Thyroid gland (tissue), 4 donors: ENCODE measurements around the gene MYBBP1A. TPM values are rescaled to one million over a fixed set of nuclear protein-coding genes. Genes with fewer than 3 reads are reported as not detected.
A peak's percentile ranks its signal among the peaks of the same experiment; 100 is the strongest.

Experiments
- DNase-seq, 2 donors: peaks; one replicate each; pipeline ENCODE4 v3.0.0-alpha.2; 2019
- H3K27ac ChIP-seq, 3 donors: fragments of 200-600 bp; sonication (generic); 1 replicate in 2 of 3; 2 replicates in 1 of 3; pipeline ENCODE4 v1.5.1; 2016 to 2019; ENCODE audit warnings: mild to moderate bottlenecking in 1 of 3, moderate library complexity in 1 of 3
- H3K27me3 ChIP-seq: fragments of 200-600 bp; sonication (generic); one replicate; pipeline ENCODE4 v1.5.1; 2019
- H3K36me3 ChIP-seq, 2 donors: fragments of 200-600 bp; sonication (generic); one replicate each; pipeline ENCODE4 v1.5.1; 2016 to 2019
- H3K4me1 ChIP-seq, 2 donors: fragments of 200-600 bp; sonication (generic); one replicate each; pipeline ENCODE4 v1.5.1; 2017 to 2019
- H3K4me3 ChIP-seq, 3 donors: fragments of 200-600 bp; sonication (generic); replicated peaks in 1 of 3; 1 replicate in 2 of 3; 2 replicates in 1 of 3; pipeline ENCODE4 v1.5.1; 2016; ENCODE audit warnings: mild to moderate bottlenecking in 1 of 3
- H3K9me3 ChIP-seq: fragments of 200-600 bp; sonication (generic); one replicate; pipeline ENCODE4 v1.5.1; 2017
- POLR2A ChIP-seq, 2 donors: fragments of 450-650 bp; IDR thresholded peaks; one replicate each; pipeline ENCODE4 v1.6.1; 2017; ENCODE audit warnings: antibody characterized with exemption in 2 of 2, mild to moderate bottlenecking in 2 of 2, moderate library complexity in 1 of 2
- WGBS, 2 donors: methylation state at CpG; one replicate each; pipeline ENCODE4 v1.1.5; 2017; 5-methylcytosine and 5-hydroxymethylcytosine counted together
- intact Hi-C: fragments of 100-400 bp; cut with DNase I; formaldehyde crosslinking; loops from one replicate; pipeline ENCODE4 v1.15.1; 2023
- total RNA-seq, 4 donors: library from RNA; depleted of rRNA; stranded (reverse); fragments of >200 nt; gene quantifications; one replicate each; pipeline ENCODE4 v1.2.3, GENCODE V29; 2016
- TF ChIP-seq, protein P1 (sequence below), 6 experiments: fragments of 200-600 bp in 3 of 6; fragments of 450-650 bp in 3 of 6; sonication (generic) in 3 of 6; IDR thresholded peaks; one replicate each; pipeline ENCODE4 v1.5.1; 2016 to 2019; ENCODE audit warnings: antibody characterized with exemption in 6 of 6, mild to moderate bottlenecking in 2 of 6, inconsistent platforms in 1 of 6, moderate library complexity in 1 of 6

MYBBP1A gene
- total RNA-seq, 4 donors from 2014 or later: 23.5 to 50.2 (median 37.6) TPM

DNA sequence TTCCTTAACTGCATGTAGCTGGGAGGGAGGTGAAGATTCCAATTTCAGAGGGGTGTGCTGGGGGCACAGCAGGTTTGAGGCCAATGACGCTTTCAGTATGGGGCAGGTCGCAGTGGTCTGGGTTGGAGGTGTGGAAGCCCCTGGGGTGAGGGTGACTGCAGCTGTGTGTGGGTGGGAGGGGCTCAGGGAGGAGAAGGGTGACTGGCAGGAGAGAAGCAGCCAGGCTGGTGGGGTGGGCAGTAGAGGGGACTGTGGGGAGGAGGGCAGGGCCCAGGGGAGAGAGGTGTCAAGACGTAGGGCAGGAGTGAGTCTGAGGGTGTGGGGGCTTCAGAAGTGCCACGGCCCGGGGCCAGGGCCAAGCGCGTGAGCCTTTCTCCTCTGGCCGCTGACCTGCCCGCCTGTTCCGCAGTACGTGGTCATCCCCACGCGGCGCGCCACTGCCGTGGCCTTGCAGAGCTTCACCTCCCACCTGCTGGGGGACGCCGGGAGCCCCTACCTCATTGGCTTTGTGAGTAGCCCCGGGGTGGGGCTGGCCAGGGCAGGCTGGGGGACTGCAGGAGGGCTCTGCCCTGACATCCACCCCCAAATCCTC is 19.4 kb downstream of the MYBBP1A start:
- TF ChIP-seq POLR2A (IDR thresholded peaks at IDR 0.05): no peak
- TF ChIP-seq, protein P1, sequence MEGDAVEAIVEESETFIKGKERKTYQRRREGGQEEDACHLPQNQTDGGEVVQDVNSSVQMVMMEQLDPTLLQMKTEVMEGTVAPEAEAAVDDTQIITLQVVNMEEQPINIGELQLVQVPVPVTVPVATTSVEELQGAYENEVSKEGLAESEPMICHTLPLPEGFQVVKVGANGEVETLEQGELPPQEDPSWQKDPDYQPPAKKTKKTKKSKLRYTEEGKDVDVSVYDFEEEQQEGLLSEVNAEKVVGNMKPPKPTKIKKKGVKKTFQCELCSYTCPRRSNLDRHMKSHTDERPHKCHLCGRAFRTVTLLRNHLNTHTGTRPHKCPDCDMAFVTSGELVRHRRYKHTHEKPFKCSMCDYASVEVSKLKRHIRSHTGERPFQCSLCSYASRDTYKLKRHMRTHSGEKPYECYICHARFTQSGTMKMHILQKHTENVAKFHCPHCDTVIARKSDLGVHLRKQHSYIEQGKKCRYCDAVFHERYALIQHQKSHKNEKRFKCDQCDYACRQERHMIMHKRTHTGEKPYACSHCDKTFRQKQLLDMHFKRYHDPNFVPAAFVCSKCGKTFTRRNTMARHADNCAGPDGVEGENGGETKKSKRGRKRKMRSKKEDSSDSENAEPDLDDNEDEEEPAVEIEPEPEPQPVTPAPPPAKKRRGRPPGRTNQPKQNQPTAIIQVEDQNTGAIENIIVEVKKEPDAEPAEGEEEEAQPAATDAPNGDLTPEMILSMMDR (IDR thresholded peaks at IDR 0.05): no peak
- Histone ChIP-seq H3K9me3 (no peaks in the 10 kb centered on the region), H3K4me1 (peaks cover 0 to 51% of the 10 kb centered on the region in 2 donors), H3K27ac (peak overlapping the region in 1 of 3 donors; percentile 17), H3K4me3 (no peak overlapping the region), H3K27me3 (no peaks in the 10 kb centered on the region), H3K36me3 (peaks cover 11 to 17% of the 10 kb centered on the region in 2 donors)
- 57 to 58% methylated on average over 15 to 16 of the region's 19 CpGs for WGBS, 2 donors
- intact Hi-C loops: loop anchor here (10.0 kb wide), 1 partner anchor 91 kb away; no protein-coding TSS in a partner anchor
- no peak for DNase-seq

DNA sequence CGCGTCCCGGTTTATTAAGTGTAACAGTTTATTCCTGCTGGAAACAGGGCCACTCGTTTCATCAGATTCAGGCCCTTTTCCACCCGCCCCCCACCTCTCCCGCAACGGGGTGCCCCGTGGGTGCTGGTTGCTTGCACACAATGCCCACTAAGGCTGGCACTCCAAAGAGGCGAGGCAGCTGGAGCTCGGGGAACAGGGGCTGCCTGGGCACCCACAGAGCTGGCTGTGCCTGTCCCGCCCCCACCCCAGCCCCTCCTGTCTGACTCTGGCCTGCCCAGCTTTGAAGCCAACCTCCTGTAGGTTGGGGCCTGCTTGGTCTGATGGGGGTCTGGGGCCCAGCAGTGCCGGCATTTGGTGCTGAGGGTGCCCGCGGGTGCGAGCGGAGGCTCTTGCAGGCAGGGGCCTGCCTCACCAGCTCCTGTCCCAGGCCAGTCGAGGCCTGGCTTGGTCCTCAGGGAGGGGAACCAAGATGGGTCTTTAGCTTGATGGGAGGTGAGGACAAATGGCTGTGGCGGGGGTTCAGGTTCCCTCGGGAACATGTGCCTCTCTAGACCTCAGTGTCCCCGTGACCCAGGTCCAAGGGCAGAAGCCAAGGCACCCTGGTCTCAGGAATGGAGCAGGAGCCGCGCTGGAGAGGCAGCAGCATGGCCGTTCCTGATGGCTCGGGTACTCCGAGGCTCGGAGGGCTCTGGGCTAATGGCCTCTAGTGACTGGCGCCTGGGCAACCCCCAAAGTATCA is 20.1 kb downstream of the MYBBP1A start:
- 84 to 92% methylated on average over 16 to 20 of the region's 27 CpGs for WGBS, 2 donors
- H3K27me3 ChIP-seq: no peaks in the 10 kb centered on the region
- intact Hi-C loops: loop anchor here (10.0 kb wide), 1 partner anchor 90 kb away; no protein-coding TSS in a partner anchor
- H3K9me3 ChIP-seq: no peaks in the 10 kb centered on the region
- H3K36me3 ChIP-seq: peaks cover 11 to 15% of the 10 kb centered on the region in 2 donors
- no peak for DNase-seq
- peaks cover 0 to 58% of the 10 kb centered on the region in 2 donors for H3K4me1 ChIP-seq
- H3K4me3 ChIP-seq: no peak overlapping the region
- TF ChIP-seq, protein P1 (IDR thresholded peaks at IDR 0.05): no peak
- TF ChIP-seq POLR2A (IDR thresholded peaks at IDR 0.05): no peak
- peak overlapping the region in 1 of 3 donors; percentile 17 for H3K27ac ChIP-seq

DNA sequence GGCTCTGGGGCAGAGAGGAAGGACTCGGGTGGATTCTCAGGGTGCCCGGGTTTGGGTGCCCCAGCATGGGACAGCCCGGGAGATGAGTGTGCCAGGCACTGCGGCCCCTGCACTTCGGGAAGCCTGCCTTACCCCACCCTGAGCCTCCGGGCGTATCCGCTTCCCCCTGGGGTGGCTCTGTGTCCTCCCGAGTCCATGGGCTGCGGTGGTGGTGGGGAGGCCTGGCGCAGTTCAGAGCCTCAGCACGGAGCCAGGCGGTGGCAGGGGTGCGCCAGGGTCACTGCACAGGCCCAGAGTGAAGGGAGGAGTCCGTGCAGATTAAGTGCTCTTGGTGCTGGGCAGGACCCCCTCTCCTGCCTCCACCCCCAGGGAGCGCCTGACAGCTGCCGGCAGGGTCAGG is 20.7 kb downstream of the MYBBP1A start:
- intact Hi-C loops: loop anchor here (10.0 kb wide), 1 partner anchor 90 kb away; no protein-coding TSS in a partner anchor
- Histone ChIP-seq H3K27ac (peak overlapping the region in 2 of 3 donors; percentile 12 to 36), H3K9me3 (no peaks in the 10 kb centered on the region), H3K4me3 (no peak overlapping the region), H3K36me3 (peaks cover 8 to 12% of the 10 kb centered on the region in 2 donors), H3K27me3 (no peaks in the 10 kb centered on the region), H3K4me1 (peaks cover 0 to 63% of the 10 kb centered on the region in 2 donors)
- 81 to 100% methylated on average over 4 to 10 of the region's 17 CpGs for WGBS, 2 donors
- no peak for DNase-seq
- TF ChIP-seq, protein P1 (IDR thresholded peaks at IDR 0.05): no peak
- no peak for TF ChIP-seq POLR2A (IDR thresholded peaks at IDR 0.05)

DNA sequence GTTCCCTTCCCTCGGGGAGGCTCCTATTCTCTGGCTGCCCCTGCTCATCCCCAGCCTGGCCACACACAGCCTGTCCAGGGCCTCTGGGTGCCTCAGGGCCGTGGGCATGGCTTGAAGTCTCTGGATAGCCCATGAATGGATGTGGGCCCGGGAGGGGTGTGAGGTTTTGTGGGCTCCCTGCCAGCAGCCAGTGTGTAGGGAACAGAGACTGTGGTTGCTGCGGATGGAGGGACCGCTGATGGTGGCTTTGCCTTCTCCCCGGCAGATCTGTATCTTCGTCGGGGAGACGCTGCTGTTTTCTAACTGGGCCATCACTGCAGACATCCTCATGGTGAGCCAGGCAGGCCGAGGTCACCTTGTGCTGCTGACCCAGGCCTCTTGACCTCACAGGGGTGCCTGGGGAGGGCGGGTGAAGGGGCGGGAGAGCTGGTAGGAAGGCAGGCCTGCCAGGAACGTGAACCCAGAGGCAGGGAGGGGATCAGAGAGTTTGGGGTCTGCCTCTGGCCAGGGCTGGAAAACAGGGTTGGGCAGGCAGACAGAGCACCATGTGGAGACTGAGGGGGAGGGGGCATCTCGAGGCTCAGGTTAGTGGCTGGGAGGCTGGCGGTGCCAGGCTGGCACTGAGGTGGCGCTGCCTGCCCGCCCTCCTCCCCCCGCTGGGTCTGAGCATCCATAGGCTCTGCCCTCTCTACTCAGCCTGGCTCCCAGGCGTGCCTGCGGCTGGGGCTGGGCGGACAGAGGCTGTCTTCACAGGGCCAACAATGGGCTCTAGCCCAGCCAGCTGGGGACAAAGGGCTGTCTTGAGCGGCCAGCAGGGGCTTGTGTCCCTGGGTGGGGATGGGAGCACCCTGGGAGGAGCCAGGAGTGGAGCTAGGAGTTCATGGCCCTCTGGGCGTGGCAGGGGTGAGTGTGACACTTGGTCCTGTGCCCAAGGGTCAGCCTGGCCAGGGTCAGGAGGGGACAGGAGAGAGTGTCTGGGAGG is 21.4 kb downstream of the MYBBP1A start:
- DNase-seq: no peak
- Histone ChIP-seq H3K4me1 (peaks cover 0 to 68% of the 10 kb centered on the region in 2 donors), H3K36me3 (peaks cover 4 to 5% of the 10 kb centered on the region in 2 donors), H3K27me3 (no peaks in the 10 kb centered on the region), H3K27ac (peak overlapping the region in 2 of 3 donors; percentile 12 to 36), H3K4me3 (no peak overlapping the region), H3K9me3 (no peaks in the 10 kb centered on the region)
- WGBS, 2 donors: 67 to 73% methylated on average over 13 to 21 of the region's 23 CpGs
- intact Hi-C loops: loop anchor here (10.0 kb wide), 1 partner anchor 89 kb away; no protein-coding TSS in a partner anchor
- no peak for TF ChIP-seq POLR2A (IDR thresholded peaks at IDR 0.05)
- TF ChIP-seq, protein P1 (IDR thresholded peaks at IDR 0.05): no peak
